ENCODE measurements around the gene TDRD9.

TDRD9 gene

DNA sequence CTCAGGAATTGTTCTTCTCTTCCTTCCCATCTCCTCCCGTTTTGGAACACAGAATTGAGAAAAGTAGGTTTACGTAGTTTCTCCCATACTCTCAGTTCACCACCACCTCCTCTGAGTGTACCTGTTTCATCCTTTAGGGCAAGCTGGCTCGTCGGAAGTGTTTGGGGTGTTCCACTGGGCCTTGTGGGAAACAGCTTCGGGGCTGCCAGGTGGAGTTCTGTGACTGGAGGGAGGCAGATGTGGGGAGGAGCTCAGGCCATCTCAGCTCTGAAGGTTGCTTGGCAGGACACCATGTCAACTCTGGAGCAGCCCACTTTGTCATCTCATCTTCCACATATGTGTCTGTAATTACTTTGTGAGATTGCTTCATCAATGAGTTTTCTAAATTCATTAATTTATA lies 67.6 kb downstream of the TDRD9 start:
- no peak for DNase-seq

DNA sequence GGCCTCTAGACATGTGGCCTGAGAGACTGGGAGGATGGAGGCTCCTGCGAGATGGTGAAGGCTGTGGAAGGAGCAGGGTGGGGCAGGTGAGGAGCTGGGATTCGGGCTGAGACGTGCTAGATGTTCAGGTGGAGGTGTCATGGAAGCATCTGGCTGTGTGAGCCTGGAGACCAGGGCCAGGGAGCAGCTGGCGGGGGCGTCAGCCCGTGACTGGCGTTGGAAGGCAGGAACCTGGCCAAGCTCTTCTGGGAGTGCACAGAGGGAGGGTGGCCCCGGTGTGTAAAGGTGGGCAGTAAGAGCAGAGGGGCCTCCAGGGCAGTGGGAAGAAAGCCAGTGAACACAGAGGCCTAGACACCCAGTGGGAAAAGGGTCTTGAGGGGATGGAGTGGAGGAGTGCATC lies 69.1 kb downstream of the TDRD9 start:
- peak; percentile 82 for DNase-seq

DNA sequence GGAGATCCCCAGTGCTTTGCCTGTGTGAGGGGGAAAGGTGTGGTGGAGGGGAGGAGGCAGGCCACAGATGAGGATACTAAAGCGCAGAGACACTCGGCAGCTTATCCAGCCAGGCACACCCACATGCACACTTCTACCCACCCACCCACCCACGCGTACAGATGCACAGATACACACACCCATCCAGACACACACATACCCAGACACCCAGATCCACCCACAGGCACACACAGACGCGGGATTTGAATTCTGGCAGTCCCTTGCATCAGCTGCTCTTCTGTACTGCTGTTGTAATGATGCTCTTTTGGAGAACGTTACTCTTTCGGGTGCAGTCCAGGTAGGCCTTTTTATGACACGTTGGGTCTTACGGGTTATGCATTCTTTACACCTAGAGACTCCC lies 69.8 kb downstream of the TDRD9 start:
- no peak for DNase-seq

DNA sequence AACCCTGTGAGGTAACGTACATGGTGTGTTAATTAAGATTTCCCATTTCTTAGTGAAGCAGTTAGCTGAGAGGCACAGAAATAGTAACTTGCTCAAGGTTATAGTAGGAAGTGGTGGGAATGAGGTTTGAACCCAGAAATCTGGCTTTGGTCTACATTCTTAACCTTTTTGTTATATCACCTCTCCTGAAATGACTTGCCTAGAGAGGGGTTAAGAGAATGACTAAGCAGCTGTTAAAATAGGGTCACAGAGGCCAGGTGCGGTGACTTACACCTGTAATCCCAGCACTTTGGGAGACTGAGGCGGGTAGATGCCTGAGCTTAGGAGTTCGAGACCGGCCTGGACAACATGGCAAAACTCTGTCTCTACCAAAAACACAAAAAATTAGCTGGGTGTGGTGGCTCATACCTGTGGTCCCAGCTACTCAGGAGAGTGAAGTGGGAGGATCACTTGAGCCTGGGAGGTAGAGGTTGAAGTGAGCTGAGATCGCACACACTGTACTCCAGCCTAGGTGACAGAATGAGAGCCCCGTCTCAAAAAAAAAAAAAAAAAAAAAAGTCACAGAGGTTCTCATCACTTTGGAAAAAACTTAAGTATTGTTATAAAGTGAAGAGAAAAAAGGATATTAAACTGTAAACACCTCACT lies 71.7 kb downstream of the TDRD9 start:
- no peak for DNase-seq

DNA sequence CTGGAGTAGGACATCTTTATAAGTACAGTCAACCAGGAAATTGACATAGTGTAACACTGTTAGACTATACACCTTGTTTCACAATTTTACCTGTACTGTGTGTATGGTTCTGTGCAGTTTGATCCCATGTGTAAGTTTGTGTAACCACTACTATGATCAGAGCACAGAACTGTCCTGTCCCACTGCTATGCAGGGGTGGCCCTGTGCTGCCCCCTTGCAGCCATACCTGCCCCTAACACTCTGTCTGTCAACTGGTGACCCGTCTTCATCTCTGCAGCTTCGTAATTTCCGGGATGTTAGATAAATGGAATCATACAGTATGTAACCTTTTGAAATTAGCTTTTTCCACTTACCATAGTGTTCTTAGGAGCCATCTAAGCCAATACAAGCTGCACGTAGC lies 72.7 kb downstream of the TDRD9 start:
- DNase-seq, result no peak

DNA sequence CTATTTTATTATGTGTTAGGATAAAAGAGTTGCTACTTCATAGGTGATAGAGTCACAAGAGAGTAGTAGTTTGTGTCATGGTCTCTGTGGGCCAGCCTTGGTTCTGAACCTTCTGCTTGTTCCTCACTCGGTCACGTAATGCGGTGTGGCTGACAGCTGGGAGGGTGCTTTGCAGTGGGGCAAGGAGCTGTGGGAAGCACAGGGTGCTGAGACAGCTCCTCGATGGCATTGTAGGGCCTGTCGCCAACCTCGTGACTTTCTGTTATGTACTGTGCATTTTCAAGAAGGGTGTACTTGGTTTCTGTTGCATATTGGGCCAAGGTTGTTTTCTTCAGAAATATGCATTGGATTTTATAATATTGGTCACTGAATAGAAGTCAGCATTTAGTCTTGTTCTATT lies 75.4 kb downstream of the TDRD9 start:
- DNase-seq, result no peak

DNA sequence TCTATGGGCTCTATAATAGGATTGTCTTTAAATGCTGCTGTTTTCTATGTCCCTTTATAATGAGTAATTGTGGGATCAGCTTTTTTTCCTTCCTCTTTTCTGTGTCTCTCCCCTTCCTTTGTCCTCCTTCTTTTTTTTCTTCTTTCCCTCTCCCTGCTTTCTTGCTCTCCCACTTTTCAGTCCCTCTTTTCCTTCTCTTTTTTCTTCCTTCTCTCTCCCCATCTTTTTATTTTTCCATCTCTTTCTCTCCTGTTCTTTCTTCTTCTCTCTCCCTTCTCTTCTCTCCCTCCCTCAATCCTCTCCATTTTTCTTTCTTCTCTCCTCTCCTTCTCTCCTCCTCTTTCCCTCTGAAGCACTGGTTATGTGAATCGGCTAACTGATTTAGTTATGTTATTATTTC lies 76.6 kb downstream of the TDRD9 start:
- DNase-seq, result no peak

DNA sequence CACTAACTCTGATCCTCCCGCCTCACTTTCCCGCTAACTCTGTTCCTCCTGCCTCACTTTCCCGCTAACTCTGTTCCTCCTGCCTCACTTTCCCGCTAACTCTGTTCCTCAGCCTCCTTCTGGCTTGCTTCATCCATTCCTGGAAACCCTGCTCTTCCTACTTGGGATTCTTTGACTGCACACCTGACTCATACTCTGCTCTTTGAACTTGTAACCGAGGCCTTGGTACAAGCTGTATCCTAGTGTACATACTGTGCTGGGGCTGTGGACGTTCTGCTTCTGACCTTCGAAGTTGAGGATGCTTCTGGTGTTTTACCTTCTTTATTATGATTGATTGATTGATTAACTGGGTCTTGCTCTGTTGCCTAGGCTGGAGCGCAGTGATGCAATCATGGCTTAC lies 77.2 kb downstream of the TDRD9 start:
- no peak for DNase-seq

DNA sequence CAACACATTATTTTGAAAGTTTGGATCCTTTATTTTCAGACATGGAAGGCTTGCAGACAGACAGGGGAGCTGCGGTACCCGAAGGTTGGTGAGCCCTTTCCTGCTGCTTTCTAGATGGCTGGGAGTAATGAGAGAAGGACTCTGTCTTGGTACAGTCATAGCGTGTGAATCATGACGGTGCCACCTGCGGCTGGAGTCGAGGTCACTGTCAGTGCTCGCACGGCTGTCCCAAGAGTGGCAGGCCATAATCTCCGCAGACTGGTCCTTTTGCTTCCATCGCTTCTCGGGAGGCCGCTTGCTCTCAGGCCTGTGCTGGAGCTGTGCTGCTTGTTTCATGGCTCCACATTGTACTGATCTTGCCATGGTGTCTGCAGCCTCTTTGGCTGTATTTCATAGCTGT lies 78.9 kb downstream of the TDRD9 start:
- no peak for DNase-seq

DNA sequence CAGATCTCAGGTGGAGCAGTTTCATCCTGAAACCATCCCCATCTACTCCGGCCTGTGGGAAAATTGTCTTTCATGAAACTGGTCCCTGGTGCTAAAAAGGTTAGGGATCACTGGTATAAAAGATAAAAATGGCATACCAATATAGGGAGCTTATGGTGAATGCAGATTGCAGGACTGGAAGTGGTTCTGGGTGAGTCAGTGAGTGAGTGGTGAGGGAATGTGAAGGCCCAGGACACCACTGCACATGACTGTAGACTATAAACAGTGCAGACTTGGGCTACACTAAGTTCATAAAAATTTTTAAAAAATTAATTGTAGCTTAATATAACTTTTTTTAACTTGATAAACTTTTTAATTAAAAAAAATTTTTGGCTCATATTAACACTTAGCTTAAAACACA lies 81.0 kb downstream of the TDRD9 start:
- no peak for DNase-seq

DNA sequence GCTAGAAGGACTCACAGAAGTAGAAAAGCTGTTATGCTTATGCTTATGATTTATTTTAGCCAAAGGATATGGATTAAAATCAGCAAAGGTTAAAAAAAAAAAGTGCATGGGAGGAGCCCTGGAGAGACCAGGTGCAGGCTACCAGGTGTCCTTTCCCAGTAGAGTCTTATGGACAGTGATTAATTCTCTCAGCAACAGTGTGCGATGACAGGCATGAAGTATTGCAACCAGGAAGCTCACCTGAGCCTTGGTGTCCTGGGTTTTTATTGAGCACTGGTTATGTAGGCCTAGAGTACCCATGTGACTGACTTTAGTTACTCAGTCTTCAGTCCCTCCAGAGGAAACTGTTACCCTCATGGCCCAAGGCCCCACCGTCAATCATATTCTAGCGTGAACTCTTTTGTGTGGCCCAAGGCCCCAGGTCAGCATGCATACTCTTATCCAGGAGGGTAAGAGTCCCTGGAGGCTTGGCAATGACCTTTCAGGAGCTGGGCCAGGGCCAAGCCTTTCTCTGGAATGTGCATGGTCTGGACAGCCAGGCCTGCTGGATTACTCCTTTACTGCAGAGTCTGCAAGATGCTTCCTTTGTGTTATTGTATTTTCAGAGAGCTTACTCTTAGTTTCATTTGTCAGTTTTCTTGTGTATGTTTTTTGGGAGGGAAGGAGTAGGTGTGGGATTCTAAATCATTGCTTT lies 83.7 kb downstream of the TDRD9 start:
- DNase-seq, result no peak

DNA sequence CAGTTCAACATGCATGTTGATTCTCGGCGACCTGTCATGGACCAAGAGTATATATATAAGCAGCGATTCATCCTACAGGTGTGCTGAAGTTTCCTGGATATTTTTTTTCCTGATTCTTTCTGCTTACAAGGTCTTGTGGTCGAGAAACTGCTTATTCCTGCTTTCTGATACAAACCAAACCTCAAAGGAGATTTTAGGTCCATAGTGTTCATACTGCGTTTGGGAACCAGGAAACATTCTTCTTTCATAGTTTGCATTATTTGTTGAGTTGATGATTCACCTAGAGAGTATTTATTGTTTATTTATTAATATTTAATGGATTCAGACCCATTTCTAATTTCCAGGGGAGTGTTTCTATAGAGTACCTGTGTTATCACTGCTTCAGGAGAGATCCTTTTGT lies 86.5 kb downstream of the TDRD9 start:
- DNase-seq, result no peak

DNA sequence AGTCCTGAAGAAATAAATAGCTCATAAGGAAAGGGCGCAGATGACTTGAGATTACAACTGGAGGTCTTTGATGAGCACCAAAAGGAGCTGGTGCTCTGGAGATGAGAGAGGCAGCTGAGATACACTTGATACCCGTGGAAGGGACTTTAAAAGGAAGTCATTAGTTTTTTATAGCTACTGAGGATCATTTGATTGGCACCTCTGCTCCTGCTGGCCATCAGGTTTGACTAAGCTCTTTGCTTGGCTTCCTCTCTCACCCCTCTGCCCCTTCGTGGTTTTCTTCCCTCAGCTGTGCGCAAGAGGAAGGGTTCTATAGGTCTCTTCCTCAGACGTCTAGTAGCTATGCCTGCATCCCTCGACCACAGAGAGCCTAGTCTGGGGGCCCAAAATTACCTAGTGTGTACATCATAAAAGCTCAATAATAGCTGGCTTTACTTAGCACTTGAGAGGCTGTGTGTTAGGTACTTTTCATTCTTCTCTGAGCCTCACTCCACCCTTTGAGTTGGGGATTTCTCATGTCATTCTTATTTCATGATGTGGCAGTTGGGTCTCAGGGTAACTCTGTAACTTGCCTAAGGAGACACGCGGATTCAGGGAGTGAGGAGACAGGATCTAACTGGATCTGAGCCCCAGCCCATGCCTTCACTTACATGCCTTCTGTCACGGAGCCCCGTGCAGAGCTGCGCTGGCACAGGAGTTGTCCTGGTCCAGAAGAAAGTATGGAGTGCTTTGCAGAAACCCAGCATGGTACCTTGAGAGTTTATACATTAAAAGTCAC lies 88.8 kb downstream of the TDRD9 start:
- no peak for DNase-seq

DNA sequence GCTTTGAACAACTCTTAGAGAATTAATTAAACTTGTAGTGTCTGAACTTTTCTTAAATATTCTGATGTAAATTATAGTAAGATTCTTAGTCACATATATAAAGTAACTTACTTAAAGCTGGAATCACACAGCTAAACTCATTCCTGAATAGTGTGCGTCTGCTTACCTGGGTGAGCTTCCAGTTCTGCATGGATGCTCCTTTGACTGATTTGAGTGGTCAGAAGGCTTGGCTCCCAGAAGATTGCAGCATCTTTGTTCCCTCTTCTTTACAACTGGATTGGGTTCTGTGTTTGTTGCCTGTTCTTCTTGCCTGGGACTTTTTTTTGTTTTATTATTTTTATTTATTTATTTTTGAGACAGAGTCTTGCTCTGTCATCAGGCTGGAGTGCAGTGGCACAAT lies 90.8 kb downstream of the TDRD9 start:
- DNase-seq, result no peak

DNA sequence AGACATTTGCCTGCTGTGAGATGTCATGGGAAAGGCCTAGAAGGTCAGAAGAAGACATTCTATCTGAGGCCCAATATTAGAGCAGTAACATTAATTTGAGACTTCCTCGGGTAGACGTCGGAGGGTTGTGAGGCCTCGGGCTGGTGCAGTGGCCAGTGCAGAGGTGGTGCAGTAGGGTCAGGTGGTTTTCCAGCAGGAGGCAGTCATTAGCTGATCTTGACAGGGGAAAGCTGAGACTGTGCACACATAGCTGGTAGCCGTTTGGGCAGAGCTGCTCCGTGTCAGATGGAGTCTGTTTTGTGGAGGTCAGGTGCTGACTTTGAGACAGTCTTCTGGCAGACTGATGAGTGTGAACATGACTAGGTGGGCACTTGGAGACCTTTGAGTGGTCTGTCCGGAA lies 91.5 kb downstream of the TDRD9 start:
- no peak for DNase-seq

DNA sequence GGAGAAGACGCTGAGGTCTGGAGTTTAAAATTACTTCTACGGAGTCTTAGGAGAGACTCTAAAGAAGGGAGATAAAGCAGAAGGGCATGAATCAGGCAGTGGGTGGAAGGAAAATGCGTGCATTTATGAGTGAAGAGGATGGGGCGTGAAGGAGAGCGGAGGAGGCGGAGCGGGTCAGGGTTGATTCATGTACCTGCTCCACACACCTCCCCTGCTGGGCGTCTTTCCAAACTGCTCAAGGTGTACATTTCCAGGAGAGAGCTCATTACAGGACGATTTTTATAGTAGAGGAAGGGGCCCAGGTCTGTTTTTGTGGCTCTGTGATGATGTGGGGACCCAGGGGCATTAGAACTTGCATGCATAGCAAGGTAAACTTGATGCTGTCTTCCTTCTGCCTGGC lies 92.2 kb downstream of the TDRD9 start:
- DNase-seq, result no peak

DNA sequence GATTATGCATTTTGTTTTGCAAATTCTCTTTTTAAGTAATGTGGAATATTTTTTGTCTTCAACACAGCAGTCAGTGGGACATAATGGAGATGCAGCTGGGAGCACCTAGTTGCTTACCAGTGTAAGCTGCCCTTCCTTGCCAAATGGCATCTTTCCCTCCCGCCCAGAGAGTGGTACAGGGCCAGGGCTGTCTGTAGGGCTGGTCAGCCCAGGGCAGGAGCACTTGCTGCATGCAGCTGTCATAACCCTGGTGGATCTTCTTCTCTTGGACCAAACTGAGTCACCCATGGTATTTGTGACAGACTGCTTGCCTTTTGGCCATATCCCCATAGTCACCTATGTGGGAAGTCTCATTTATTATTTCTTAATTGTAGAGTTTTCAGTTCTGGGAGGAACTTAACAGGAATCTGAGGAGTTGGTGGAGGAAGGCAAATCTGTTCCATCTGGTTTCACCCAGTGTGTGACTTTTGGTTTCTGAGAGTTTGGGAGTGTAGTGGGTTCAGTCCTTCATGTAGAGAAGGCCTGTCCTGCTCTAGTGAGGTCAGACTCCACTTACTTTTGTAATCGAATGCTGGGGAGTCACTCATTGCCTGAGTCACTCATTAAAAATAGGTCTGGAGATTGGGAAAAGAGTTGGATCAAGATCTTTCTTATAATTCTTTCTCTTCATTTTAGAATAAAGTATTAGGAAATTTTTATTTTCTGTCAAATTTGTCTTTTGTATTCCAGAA lies 95.2 kb downstream of the TDRD9 start:
- DNase-seq, result no peak

DNA sequence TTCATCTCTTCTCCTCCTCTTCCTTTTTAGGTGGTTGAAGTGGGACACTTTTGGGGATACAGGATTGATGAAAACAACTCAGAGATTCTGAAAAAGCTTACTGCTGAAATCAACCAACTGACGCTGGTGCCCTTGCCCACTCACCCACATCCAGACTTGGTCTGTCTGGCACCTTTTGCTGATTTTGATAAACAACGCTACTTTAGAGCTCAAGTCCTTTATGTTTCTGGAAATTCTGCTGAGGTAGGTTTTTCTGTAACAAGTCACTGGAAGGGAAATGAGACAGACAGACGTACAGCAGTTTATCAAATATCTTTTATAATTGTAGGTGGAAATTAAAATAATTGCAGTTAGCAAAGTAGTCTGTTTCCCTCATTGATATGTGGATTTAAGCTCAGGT lies 97.3 kb downstream of the TDRD9 start:
- no peak for DNase-seq

DNA sequence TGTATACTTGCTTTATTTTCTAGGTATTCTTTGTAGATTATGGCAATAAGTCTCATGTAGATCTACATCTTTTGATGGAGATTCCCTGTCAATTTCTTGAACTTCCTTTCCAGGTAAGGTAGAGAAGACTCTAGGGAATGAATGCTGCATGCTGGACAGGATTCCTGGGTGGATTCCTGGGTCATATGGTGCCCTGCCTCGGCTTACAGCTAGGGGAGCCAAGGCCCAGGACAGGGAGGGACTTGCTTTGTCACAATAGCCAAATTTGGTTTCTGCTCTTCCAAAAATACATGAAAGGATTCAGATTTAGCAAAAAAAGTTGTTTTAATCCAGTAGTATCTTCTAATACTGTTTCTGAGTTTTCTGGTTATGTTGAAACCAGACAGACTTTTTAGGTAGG lies 97.8 kb downstream of the TDRD9 start:
- no peak for DNase-seq

DNA sequence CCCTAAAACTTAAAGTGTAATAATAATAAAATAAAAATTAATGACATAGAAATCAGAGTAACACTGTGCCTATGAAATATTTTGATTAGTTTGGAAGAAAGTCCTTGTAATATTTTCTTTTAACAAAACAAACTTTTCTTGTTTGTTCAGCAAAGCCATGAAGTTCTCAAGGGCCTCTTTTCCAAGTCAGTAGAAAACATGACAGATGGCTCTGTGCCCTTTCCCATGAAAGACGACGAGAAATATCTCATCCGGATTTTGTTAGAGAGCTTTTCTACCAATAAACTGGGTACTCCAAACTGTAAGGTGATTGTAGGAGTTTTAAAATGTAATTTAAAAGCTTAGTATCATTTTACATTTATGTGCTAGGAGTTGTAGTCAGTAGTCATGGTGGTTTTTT lies 102.7 kb downstream of the TDRD9 start:
- DNase-seq, result peak; percentile 90

DNA sequence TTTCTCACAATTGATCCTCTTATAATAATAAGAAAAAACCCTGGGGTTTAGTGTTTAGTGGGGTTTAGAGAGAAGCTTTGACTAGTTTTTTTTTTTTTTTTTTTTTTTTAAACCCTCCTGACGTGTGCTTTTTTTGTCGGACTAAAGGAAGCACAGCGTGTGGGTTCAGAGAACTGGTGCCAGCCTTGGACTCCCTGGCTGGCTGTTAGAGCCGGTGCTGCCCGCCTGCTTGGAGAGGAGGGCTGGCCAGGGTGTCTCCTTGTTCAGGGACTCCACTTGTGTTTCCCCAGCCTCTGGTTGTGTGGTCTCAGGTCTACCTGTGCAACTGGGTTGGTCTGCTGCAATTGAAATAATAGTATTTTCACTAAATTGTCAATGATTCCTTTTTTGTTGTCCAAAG lies 103.1 kb downstream of the TDRD9 start:
- DNase-seq, result peak; percentile 84

DNA sequence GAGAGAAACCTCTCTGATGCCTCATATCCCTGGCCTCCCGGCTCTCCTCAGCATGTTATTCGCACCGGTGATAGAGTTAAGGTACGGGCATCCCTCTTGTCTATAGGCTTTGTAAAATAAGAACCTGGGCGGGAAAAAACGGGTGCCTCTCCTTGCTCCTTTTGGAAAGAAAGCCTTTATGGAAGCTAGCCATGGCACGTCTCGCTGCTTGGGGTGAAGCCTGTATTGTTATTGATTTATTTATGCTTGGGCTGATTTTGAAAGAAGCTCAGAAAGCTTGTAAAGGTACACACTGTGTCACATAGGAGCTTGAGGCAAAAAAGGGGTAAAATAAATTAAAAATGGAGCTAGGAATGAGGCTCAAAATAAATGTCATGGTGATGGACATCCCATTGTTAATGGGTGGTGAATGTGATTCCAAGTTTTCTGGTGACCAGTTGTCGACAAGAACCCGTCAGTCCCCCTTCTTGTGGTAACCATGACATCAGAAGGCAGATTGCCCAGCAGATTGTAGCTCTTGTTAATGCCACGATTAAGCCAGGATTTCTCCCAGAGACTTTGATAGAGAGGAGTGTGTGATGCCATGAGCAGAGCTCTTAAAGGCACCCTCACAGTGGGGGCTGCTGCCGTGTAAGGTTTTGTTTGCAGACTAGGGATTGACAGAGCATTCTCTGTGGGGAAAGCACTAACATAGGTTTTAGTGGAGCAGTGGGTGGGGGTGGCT lies 106.9 kb downstream of the TDRD9 start:
- DNase-seq, result peak; percentile 71

DNA sequence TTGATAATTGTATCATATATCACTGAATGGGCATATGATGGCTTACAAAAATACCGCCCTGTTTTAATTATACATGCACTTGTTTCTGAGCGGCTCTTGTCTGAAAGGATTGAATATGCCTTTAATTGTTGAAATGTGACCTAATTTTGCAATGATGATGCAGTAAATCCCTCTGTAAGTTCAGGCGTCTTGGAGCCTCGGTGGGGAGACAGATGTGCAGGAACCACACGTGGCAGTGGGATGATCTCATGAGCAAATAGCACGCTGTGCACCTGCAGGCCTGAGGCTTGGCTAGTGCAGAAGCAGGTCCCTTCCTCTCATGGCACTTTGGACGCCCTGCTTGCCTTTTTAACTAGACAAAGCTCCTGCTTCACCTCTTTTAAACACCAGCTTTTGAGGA lies 108.0 kb downstream of the TDRD9 start:
- DNase-seq, result peak; percentile 28

All from DMS79 treated with DMSO at 0.1 percent for 48 hours (cell line).